Measurements from ENCODE around the gene MBTPS1. TPM values are rescaled to one million over a fixed set of nuclear protein-coding genes. Genes with fewer than 3 reads are reported as not detected.

The MBTPS1 gene
- total RNA-seq, 1 experiment from 2014 or later = 46.9 TPM

- no peak for TF ChIP-seq RORB (CRISPR knock-in tag; IDR thresholded peaks at IDR 0.05)
Measured at GRCh38 chr16:84068783-84069462, 47.8 kb downstream of the MBTPS1 start (continued).

DNA sequence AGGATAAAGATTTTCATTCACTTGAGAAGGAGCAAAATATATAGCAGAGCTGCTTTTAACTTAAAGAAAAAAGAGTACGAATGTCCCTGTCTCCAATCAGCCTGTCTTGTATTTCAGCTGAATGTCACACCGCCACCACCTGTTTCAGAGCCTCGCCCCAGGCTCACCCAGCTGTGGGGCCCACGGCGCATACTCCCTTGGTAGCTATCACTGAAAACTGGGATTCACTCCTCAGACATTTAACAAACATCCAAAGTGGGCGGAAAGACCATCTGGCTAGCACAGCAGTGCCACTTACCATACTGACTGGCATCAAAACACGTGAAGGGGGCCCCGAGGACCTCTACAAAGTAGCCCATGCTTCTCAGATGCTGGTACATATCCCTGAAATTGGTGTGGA, 48.7 kb downstream of the MBTPS1 start:
- Mint-ChIP-seq H3K9me3 (no peaks in the 10 kb centered on the region), H3K27ac (no peak overlapping the region), H3K4me3 (no peak overlapping the region), H3K36me3 (peaks cover 43% of the 10 kb centered on the region), H3K27me3 (ENCODE audit: low read depth) (no peaks in the 10 kb centered on the region), H3K4me1 (peaks cover 2% of the 10 kb centered on the region)
- CTCF ChIA-PET = interaction anchor here (0.7 to 4.5 kb wide), 5 partner anchors 17 to 142 kb away, joined by 3 to 42 read pairs (median 4); partner anchors contain the start of gene OSGIN1
- POLR2A ChIA-PET = no interaction called here
- ATAC-seq (no peak), DNase-seq (ENCODE audit: low spot score) (no peak)
- no peak for TF ChIP-seq JAZF1 (CRISPR knock-in tag; IDR thresholded peaks at IDR 0.05)

DNA sequence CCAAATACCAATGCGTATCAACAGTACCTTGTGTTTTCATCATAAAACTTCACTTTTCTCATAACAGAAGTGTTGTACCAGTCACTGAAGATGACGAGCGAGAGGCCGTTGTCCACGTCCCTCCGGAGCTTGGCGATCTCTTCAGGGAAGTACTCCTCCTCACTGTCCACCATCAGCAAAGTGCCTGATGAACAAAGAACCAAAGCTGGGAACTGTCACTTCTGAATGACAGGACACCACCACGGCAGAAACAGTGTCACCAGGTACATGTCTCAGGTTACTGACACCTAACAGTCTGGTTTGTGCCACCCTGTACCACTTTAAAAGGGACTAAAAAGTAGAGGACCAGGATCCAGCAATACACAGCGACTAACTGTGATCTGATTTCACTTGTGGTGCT, 49.1 kb downstream of the MBTPS1 start:
- CTCF ChIA-PET = interaction anchor here (1.3 to 4.5 kb wide), 4 partner anchors 17 to 114 kb away, joined by 3 to 42 read pairs (median 15); partner anchors contain the start of gene OSGIN1
- Mint-ChIP-seq H3K27ac (no peak overlapping the region), H3K4me1 (peaks cover 6% of the 10 kb centered on the region), H3K4me3 (no peak overlapping the region), H3K36me3 (peaks cover 43% of the 10 kb centered on the region), H3K27me3 (ENCODE audit: low read depth) (no peaks in the 10 kb centered on the region), H3K9me3 (no peaks in the 10 kb centered on the region)
- DNase-seq (ENCODE audit: low spot score) = no peak
- ATAC-seq = no peak
- POLR2A ChIA-PET = no interaction called here
- no peak for TF ChIP-seq NR1H2 (CRISPR knock-in tag; IDR thresholded peaks at IDR 0.05)
- TF ChIP-seq TCF7 (CRISPR knock-in tag; IDR thresholded peaks at IDR 0.05; ENCODE audit: low read depth) = no peak
- TF ChIP-seq NFE2L1 (CRISPR knock-in tag; IDR thresholded peaks at IDR 0.05) = no peak
- TF ChIP-seq USF1 (CRISPR knock-in tag; IDR thresholded peaks at IDR 0.05) = no peak
- no peak for TF ChIP-seq JAZF1 (CRISPR knock-in tag; IDR thresholded peaks at IDR 0.05)
- no peak for TF ChIP-seq RELA (CRISPR knock-in tag; IDR thresholded peaks at IDR 0.05; ENCODE audit: borderline replicate concordance)
- TF ChIP-seq, protein P1, sequence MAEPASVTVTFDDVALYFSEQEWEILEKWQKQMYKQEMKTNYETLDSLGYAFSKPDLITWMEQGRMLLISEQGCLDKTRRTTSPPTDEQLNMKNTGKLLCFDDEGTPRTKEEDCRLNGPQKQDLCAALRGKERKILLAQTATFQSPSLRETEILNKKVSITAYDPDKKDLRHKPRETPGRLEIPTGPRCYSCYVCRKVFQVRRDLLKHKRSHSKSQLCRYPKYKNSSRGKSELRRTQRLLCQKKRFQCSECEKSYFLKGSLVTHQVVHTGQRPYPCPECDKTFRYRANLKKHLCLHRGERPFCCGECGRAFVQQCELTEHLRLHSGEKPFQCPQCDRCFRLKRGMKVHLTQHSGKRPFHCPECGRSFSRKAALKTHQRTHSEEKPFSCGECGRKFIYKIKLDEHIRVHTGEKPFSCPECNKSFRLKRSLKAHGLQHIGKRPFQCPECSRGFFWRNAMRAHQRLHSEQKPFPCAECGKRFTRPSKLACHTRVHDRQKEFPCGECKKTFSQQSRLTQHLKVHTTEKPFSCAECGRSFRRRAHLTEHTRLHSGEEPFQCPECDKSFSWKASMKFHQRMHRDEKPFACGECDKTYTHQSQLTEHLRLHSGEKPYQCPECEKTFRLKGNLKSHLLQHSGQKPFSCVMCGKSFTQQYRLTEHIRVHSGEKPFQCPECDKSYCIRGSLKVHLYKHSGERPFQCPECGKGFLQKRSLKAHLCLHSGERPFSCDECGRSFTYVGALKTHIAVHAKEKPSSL (CRISPR knock-in tag; conservative IDR thresholded peaks at IDR 0.05) = no peak
- no peak for TF ChIP-seq NR2C2 (CRISPR knock-in tag; IDR thresholded peaks at IDR 0.05)
- no peak for TF ChIP-seq ZNF138 (CRISPR knock-in tag; conservative IDR thresholded peaks at IDR 0.05)
- TF ChIP-seq GTF2I (CRISPR knock-in tag; conservative IDR thresholded peaks at IDR 0.05) = no peak
- no peak for TF ChIP-seq ATF1 (CRISPR knock-in tag; IDR thresholded peaks at IDR 0.05)
- no peak for TF ChIP-seq PRRX2 (CRISPR knock-in tag; IDR thresholded peaks at IDR 0.05)
- no peak for TF ChIP-seq MAX (CRISPR knock-in tag; IDR thresholded peaks at IDR 0.05)
- no peak for TF ChIP-seq ZNF532 (CRISPR knock-in tag; IDR thresholded peaks at IDR 0.05; ENCODE audit: borderline replicate concordance)
- TF ChIP-seq SOX15 (CRISPR knock-in tag; IDR thresholded peaks at IDR 0.05) = no peak
- TF ChIP-seq, protein P2, sequence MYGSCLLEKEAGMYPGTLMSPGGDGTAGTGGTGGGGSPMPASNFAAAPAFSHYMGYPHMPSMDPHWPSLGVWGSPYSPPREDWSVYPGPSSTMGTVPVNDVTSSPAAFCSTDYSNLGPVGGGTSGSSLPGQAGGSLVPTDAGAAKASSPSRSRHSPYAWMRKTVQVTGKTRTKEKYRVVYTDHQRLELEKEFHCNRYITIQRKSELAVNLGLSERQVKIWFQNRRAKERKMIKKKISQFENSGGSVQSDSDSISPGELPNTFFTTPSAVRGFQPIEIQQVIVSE (CRISPR knock-in tag; IDR thresholded peaks at IDR 0.05; ENCODE audit: borderline replicate concordance) = no peak
- TF ChIP-seq OVOL2 (CRISPR knock-in tag; IDR thresholded peaks at IDR 0.05; ENCODE audit: borderline replicate concordance) = no peak
- TF ChIP-seq ESRRA (CRISPR knock-in tag; IDR thresholded peaks at IDR 0.05; ENCODE audit: borderline replicate concordance) = no peak
